22Rv1 (cell line): Measurements from ENCODE around the gene SLC44A5.

ENCODE experiments used
- CTCF ChIP-seq: fragments of 450-650 bp; IDR thresholded peaks from 2 replicates; pipeline ENCODE4 v1.5.1; 2017; ENCODE audit warnings: mild to moderate bottlenecking
- ZFX ChIP-seq: fragments of 450-650 bp; IDR thresholded peaks from 2 replicates; pipeline ENCODE4 v1.6.1; 2017; ENCODE audit warnings: antibody characterized with exemption, borderline replicate concordance

DNA sequence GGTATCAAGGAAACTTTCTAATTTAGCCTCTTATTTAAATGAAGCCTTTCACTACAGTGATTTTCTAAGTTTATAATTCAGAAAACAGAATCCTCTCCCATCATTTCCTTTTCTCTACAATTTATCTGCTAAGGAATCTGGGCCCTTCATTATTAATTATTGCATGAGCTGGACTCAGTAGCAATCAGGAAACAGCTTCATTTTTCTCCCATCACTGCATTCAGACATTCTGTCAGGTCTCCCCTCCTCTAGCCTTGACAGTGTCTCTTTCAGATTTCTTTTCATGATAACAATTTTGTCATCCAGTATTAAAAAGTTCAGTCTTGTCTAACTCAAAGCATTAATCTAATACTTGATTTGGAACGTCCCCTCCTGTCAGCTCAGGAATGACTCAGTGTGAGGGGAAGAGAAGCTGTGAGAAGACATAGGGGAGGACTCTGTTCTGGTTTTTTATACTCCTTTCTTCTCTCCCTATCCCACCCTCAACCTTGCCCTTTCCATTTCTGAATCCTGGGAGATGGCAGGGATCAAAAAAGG lies 28.1 kb downstream of the SLC44A5 start:
- TF ChIP-seq CTCF (no peak), ZFX (no peak)
